ENCODE data around the gene MYO5A.

- no peak for TF ChIP-seq POLR2A (IDR thresholded peaks at IDR 0.05)
- TF ChIP-seq EP300 (IDR thresholded peaks at IDR 0.05): no peak
These were observed 177.3 kb downstream of the MYO5A start for GRCh38 chr15:52351206-52351908.
